Dendritic cell treated with granulocyte-macrophage colony-stimulating factor and Interleukin-4, amounts not matched to agents 40 ng/mL and 50 ng/mL, for 4 days (primary cell): ENCODE measurements around the gene RASA3.
A peak's percentile ranks its signal among the peaks of the same experiment; 100 is the strongest.
"Not testable (repeated sequence)": the region's sequence is repeated elsewhere in the genome, so short reads cannot be mapped to it uniquely, and the experiment has no call there.

Experiments
- H3K27ac Mint-ChIP-seq: one replicate; pipeline ENCODE4 v1.8.0; 2022; ENCODE audit warnings: mild to moderate bottlenecking, mixed read lengths
- H3K27me3 Mint-ChIP-seq: one replicate; pipeline ENCODE4 v1.8.0; 2022; ENCODE audit warnings: mild to moderate bottlenecking, mixed read lengths
- H3K36me3 Mint-ChIP-seq: one replicate; pipeline ENCODE4 v1.8.0; 2022; ENCODE audit warnings: low read depth, mixed read lengths
- H3K4me1 Mint-ChIP-seq: one replicate; pipeline ENCODE4 v1.8.0; 2022; ENCODE audit warnings: low read depth, mixed read lengths
- H3K4me3 Mint-ChIP-seq: one replicate; pipeline ENCODE4 v1.8.0; 2022; ENCODE audit warnings: mild to moderate bottlenecking, moderate library complexity, mixed read lengths
- H3K9me3 Mint-ChIP-seq: one replicate; pipeline ENCODE4 v1.8.0; 2022; ENCODE audit warnings: mixed read lengths
- intact Hi-C: fragments of 100-400 bp; cut with micrococcal nuclease; formaldehyde crosslinking; loops from one replicate; pipeline ENCODE4 v1.15.0; 2022

RASA3 gene

DNA sequence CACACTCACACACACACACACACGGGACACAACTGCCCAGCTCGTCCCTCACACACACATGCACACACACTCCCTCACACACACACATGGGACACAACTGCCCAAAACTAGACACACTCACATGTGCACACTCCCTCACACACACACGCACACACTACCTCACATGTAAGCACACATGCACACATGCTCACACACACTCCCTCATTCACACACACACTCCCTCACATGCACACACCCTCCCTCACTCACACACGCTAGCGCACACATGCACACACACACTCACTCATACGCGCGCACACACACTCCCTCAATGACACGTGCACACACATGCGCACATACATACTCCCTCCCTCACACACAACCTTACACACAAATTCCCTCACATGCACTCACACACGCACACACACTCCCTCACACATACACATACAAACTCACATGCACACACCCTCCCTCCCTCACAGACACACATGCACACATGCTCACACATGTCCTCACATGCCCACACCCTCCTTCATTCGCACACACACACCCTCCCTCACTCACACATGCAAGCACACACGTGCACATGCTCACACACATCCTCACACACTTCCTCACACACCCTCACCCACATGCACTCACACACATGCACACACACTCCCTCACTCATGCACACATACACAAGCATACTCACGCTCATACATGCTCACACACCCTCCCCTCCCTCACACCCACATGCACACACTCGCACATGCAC, 9.0 kb upstream of the RASA3 start:
- intact Hi-C loops, result no loop called here
- H3K4me1 Mint-ChIP-seq, result peaks cover 12% of the 10 kb centered on the region
- H3K27ac Mint-ChIP-seq, result no peak overlapping the region
- peaks cover 17% of the 10 kb centered on the region for H3K27me3 Mint-ChIP-seq
- H3K4me3 Mint-ChIP-seq, result no peak overlapping the region
- no peaks in the 10 kb centered on the region for H3K9me3 Mint-ChIP-seq
- no peaks in the 10 kb centered on the region for H3K36me3 Mint-ChIP-seq

DNA sequence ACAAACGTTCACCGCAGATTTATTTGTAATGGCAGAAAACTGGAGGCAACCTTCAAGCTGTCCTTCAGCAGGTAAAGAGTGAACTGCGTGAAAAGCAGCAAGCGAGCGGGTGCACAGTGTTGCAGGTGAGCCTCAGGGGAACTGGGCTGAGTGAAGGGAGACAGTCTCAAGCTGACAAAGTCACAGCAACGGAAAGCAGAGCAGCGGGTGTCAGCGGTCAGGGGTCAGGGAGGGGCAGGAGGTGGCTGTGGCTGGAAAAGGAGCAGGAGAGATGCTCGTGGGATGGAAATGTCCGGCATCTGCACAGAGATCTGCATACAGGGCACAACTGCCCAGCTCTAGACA, 8.5 kb upstream of the RASA3 start:
- no peaks in the 10 kb centered on the region for H3K9me3 Mint-ChIP-seq
- H3K27ac Mint-ChIP-seq, result no peak overlapping the region
- peaks cover 15% of the 10 kb centered on the region for H3K27me3 Mint-ChIP-seq
- H3K36me3 Mint-ChIP-seq, result no peaks in the 10 kb centered on the region
- intact Hi-C loops, result no loop called here
- H3K4me1 Mint-ChIP-seq, result peaks cover 7% of the 10 kb centered on the region
- H3K4me3 Mint-ChIP-seq, result no peak overlapping the region

DNA sequence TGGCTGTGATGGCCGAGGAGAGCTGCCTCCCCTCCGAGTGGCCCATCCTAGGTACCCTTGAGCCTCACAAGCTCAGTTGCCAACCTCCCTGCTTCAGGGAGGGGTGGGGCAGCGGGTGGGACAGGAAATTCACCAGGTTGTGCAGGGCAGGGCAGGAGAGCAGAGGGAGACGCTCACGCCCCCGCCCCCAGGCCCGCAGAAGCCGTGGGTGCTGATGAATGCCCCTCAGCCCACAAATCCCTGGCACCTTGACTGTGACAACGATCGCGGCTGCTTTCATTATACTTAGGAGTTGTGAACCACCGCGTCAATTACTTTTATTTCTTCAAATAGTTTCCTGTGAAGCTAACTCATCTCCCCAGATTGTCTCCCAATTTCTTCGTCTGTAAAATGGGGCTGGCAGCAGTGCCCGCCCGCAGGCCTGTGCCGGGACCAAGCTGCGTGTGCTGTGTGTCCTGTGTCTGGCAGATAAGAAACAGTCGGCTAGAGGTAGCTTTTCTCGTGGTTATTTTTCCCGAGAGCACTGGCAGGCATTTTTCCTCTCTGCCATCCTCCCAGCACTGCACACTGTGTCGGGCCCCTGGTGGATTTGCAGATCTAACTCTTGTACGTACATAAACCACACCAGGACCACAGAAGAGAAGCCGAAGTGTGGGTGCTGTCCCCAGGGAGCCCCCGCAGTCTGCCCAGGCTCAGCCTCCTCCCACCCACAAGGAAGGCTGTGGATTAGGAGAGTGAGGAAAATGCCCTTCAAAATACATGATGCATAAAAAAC, 7.9 kb upstream of the RASA3 start:
- no peaks in the 10 kb centered on the region for H3K9me3 Mint-ChIP-seq
- H3K36me3 Mint-ChIP-seq, result no peaks in the 10 kb centered on the region
- peaks cover 4% of the 10 kb centered on the region for H3K4me1 Mint-ChIP-seq
- intact Hi-C loops, result no loop called here
- H3K4me3 Mint-ChIP-seq, result peak overlapping the region; percentile 49
- H3K27ac Mint-ChIP-seq, result no peak overlapping the region
- H3K27me3 Mint-ChIP-seq, result peaks cover 13% of the 10 kb centered on the region

- H3K4me3 Mint-ChIP-seq, result no peak overlapping the region
- H3K4me1 Mint-ChIP-seq, result peaks cover 12% of the 10 kb centered on the region
- no peak overlapping the region for H3K27ac Mint-ChIP-seq
- H3K36me3 Mint-ChIP-seq, result peaks cover 5% of the 10 kb centered on the region
- no peaks in the 10 kb centered on the region for H3K9me3 Mint-ChIP-seq
- intact Hi-C loops, result no loop called here
- peaks cover 15% of the 10 kb centered on the region for H3K27me3 Mint-ChIP-seq
Observed at GRCh38 chr13:114136576-114136975, 4.2 kb upstream of the RASA3 start.

DNA sequence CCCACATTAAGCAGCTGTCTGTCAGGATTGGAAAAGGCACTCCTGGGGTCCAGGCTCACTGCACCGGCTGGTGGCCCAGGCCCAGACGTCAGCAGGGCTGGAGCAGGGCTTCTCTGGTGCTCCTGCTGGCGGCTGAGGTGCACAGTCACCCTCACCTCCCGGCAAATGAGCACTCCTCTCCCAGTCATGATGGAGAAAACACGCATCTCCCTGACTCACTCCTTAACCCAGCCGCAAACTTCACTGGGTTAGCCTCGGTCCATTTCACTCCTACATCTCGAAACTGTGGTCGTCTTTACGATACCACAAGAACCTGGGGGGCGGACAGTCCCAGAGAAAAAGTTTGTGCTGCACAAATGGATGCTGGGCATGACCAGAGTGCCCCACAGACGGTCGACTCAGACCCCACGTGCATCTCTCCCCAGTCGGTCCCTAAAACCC, 3.3 kb upstream of the RASA3 start:
- Mint-ChIP-seq H3K27ac (no peak overlapping the region), H3K9me3 (no peaks in the 10 kb centered on the region), H3K4me3 (no peak overlapping the region), H3K27me3 (peaks cover 15% of the 10 kb centered on the region), H3K36me3 (peaks cover 8% of the 10 kb centered on the region), H3K4me1 (peaks cover 21% of the 10 kb centered on the region)
- intact Hi-C loops, result no loop called here

- peaks cover 27% of the 10 kb centered on the region for H3K4me1 Mint-ChIP-seq
Observed at GRCh38 chr13:114134944-114135610, 2.7 kb upstream of the RASA3 start.

GRCh38 chr13:114134111-114134943, 1.9 kb upstream of the RASA3 start:
- no peaks in the 10 kb centered on the region for H3K9me3 Mint-ChIP-seq
- H3K4me1 Mint-ChIP-seq, result peaks cover 35% of the 10 kb centered on the region
- peak overlapping the region; percentile 67 for H3K4me3 Mint-ChIP-seq
- peaks cover 13% of the 10 kb centered on the region for H3K27me3 Mint-ChIP-seq
- peaks cover 8% of the 10 kb centered on the region for H3K36me3 Mint-ChIP-seq
- no peak overlapping the region for H3K27ac Mint-ChIP-seq
- intact Hi-C loops, result loop anchor here (5.0 kb wide), 2 partner anchors 67 to 93 kb away; no protein-coding TSS in a partner anchor

More at GRCh38 chr13:114134944-114135610, 2.7 kb upstream of the RASA3 start:
- intact Hi-C loops, result loop anchor here (5.0 kb wide), 2 partner anchors 68 to 92 kb away; no protein-coding TSS in a partner anchor
- H3K27ac Mint-ChIP-seq, result no peak overlapping the region
- no peak overlapping the region for H3K4me3 Mint-ChIP-seq
- H3K27me3 Mint-ChIP-seq, result peaks cover 15% of the 10 kb centered on the region
- no peaks in the 10 kb centered on the region for H3K9me3 Mint-ChIP-seq
- H3K36me3 Mint-ChIP-seq, result peaks cover 8% of the 10 kb centered on the region

DNA sequence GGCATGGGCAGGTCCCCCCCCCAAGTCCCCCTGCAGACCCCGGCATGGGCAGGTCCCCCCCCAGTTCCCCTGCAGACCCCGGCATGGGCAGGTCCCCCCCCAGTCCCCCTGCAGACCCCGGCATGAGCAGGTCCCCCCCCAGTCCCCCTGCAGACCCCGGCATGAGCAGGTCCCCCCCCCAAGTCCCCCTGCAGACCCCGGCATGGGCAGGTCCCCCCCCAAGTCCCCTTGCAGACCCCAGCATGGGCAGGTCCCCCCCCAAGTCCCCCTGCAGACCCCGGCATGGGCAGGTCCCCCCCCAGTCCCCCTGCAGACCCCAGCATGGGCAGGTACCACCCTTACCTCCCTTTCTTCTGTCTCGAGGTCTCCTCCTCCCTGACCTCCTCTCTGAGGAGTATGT, 1.1 kb upstream of the RASA3 start:
- not testable (repeated sequence) for H3K9me3 Mint-ChIP-seq, H3K27ac Mint-ChIP-seq, H3K36me3 Mint-ChIP-seq
- peaks cover 43% of the 10 kb centered on the region for H3K4me1 Mint-ChIP-seq
- peak overlapping the region; percentile 67 for H3K4me3 Mint-ChIP-seq
- peaks cover 13% of the 10 kb centered on the region for H3K27me3 Mint-ChIP-seq
- intact Hi-C loops, result loop anchor here (5.0 kb wide), 2 partner anchors 66 to 94 kb away; no protein-coding TSS in a partner anchor

DNA sequence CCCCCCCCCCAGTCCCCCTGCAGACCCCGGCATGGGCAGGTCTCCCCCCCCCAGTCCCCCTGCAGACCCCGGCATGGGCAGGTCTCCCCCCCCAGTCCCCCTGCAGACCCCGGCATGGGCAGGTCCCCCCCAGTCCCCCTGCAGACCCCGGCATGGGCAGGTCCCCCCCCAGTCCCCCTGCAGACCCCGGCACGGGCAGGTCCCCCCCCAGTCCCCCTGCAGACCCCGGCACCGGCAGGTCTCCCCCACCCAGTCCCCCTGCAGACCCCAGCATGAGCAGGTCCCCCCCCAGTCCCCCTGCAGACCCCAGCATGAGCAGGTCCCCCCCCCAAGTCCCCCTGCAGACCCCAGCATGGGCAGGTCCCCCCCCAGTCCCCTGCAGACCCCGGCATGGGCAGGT, 703 bp upstream of the RASA3 start:
- intact Hi-C loops, result loop anchor here (5.0 kb wide), 2 partner anchors 66 to 94 kb away; no protein-coding TSS in a partner anchor
- H3K27ac Mint-ChIP-seq, H3K4me3 Mint-ChIP-seq, H3K9me3 Mint-ChIP-seq: not testable (repeated sequence)
- peaks cover 13% of the 10 kb centered on the region for H3K27me3 Mint-ChIP-seq
- H3K36me3 Mint-ChIP-seq, result peaks cover 12% of the 10 kb centered on the region
- H3K4me1 Mint-ChIP-seq, result peaks cover 47% of the 10 kb centered on the region

DNA sequence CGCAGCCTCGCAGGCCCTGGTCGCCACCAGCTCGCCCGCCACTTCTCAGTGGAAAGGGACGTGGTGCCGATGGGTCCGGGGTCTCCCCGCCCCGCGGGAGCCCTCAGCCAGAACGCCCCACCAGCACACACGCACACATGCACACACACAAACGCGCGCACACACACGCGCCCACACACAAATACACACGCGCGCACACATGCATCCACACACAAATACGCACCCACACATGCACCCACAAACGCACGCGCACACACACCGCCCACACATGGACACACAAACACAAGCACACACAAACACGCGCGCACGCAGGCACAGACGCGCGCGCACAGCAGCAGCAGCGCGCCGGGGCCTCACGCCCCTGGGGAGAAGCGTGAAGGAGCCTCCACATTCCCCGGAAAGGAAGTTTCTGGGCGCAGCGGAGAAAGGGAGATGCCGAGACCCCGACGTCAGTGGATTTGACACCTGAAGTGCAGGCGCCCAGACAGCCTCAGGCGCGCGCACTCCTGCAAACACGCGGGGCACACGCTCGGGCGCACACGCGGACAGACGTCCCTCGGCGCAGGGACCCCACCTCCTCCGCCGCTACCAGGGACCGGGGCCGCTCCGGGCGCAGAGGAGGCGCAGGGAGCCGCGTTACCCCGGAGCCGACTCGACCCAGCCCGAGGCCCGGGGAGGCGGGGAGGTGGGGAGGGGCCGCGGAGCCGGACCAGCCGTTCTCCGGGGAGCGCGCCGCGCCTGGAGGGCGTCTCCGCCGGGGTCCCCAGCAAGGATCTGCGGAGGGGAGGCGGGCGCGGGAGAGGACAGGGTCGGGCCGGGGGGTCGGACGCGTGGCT, 622 bp downstream of the RASA3 start:
- Mint-ChIP-seq H3K36me3 (peaks cover 14% of the 10 kb centered on the region), H3K9me3 (no peaks in the 10 kb centered on the region), H3K4me3 (peak overlapping the region; percentile 90), H3K27ac (peak overlapping the region; percentile 84), H3K4me1 (peaks cover 60% of the 10 kb centered on the region), H3K27me3 (peaks cover 13% of the 10 kb centered on the region)
- intact Hi-C loops, result loop anchor here (5.0 kb wide), 2 partner anchors 64 to 96 kb away; no protein-coding TSS in a partner anchor

- Mint-ChIP-seq H3K27ac (peak overlapping the region; percentile 84), H3K9me3 (no peaks in the 10 kb centered on the region), H3K27me3 (peaks cover 12% of the 10 kb centered on the region), H3K36me3 (peaks cover 18% of the 10 kb centered on the region), H3K4me1 (peaks cover 68% of the 10 kb centered on the region), H3K4me3 (peak overlapping the region; percentile 90)
- intact Hi-C loops, result loop anchor here (5.0 kb wide), 2 partner anchors 64 to 96 kb away; no protein-coding TSS in a partner anchor
Observed at GRCh38 chr13:114130837-114131582, 1.4 kb downstream of the RASA3 start.
